ENCODE measurements around the gene EIF4H. TPM values are rescaled to one million over a fixed set of nuclear protein-coding genes. Genes with fewer than 3 reads are reported as not detected.
A peak's percentile ranks its signal among the peaks of the same experiment; 100 is the strongest.

EIF4H gene
- total RNA-seq, 1 donor: 293 TPM

- no peak for DNase-seq (ENCODE audit: low read depth)
- no peak overlapping the region for H3K4me3 ChIP-seq (ENCODE audit: low read depth, low read length)
- TF ChIP-seq CTCF (IDR thresholded peaks at IDR 0.05; ENCODE audit: insufficient read depth, low read depth, low read length): no peak
Measured at GRCh38 chr7:74181821-74182220, 7.7 kb downstream of the EIF4H start.

GRCh38 chr7:74182453-74183090 is 8.4 kb downstream of the EIF4H start:
- no peak overlapping the region for H3K4me3 ChIP-seq (ENCODE audit: low read depth, low read length)
- DNase-seq (ENCODE audit: low read depth): no peak
- no peak for TF ChIP-seq CTCF (IDR thresholded peaks at IDR 0.05; ENCODE audit: insufficient read depth, low read depth, low read length)

DNA sequence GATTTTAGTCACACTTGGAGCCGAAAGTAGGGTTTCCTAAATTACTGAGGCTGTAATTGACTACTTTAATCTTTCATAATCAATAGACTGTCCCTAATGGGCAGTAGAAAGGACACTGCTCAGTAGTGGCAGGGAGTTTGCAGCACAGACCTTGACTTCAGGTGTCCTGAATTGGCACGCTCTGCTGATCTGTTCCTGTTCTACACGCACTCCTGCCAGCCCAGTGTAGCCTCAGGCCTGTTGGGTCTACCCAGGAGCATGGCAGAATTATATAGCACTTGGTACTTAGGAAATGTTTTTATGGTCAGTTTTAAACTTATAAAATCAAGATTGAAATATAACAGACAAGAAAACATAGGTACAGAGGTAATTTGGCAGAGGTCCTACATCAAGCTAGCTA is 9.0 kb downstream of the EIF4H start:
- no peak overlapping the region for H3K4me3 ChIP-seq (ENCODE audit: low read depth, low read length)
- no peak for TF ChIP-seq CTCF (IDR thresholded peaks at IDR 0.05; ENCODE audit: insufficient read depth, low read depth, low read length)
- DNase-seq (ENCODE audit: low read depth): no peak

DNA sequence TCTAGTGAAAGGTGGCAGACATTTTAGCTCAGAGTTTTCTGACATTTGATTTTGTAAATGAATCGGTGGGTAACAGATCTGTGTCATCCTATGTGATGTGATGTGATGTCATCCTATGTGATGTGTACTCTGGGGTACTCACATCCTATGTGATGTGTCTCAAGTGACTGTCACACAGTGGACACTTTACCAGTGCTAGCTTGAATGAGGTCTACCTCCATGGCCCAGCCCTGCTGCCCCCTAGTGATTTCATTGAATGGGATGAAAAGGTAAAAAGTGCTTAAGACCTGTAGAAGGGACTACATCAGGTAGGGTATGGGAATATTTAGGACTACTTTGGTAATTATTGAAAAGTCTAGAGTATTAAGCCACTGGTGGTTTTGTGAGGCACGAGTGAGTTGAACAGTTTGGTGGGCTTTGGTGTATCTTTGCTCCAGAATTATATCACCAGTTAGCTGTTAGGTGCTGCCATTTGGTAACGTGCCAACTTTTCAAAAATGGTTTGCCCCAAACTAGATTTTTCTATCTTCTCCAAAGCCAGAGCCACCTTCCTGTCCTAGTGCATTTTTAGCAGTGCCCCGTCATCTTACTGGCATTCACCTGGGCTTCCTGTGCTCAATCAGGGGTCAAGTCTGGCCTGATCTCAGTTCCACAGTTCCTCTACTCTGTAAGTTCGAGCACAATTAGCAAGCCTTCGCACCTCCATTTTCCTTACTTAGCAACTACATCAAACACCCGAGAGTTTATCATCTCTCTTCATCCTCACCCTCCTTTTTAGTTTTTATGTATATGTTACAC is 9.7 kb downstream of the EIF4H start:
- TF ChIP-seq CTCF (IDR thresholded peaks at IDR 0.05; ENCODE audit: insufficient read depth, low read depth, low read length): peak; percentile 29
- no peak overlapping the region for H3K4me3 ChIP-seq (ENCODE audit: low read depth, low read length)
- DNase-seq (ENCODE audit: low read depth): no peak

DNA sequence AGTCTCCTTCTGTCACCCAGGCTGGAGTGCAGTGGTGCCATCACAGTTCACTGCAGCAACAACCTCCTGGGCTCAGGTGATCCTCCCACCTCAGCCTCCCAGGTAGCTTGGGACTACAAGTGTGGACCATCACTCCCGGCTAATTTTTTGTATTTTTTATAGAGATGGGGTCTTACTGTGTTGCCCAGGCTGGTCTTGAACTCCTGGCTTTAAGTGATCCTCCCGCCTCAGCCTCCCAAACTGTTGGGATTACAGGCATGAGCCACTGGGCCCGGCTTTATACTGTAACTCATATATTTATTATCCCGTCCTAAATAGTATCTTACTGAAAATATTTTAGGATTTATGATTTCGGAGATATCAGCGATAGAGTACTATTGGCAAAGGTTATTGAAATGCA is 10.9 kb downstream of the EIF4H start:
- no peak for TF ChIP-seq CTCF (IDR thresholded peaks at IDR 0.05; ENCODE audit: insufficient read depth, low read depth, low read length)
- DNase-seq (ENCODE audit: low read depth): no peak
- no peak overlapping the region for H3K4me3 ChIP-seq (ENCODE audit: low read depth, low read length)

- TF ChIP-seq CTCF (IDR thresholded peaks at IDR 0.05; ENCODE audit: insufficient read depth, low read depth, low read length): no peak
- DNase-seq (ENCODE audit: low read depth): no peak
Measured at GRCh38 chr7:74185636-74186035, 11.5 kb downstream of the EIF4H start.

More at GRCh38 chr7:74185636-74186035, 11.5 kb downstream of the EIF4H start:
- no peak overlapping the region for H3K4me3 ChIP-seq (ENCODE audit: low read depth, low read length)

Measured in fibroblast of villous mesenchyme (primary cell).